Occipital lobe (tissue), 2 donors: Measurements from ENCODE around the gene CELSR3. TPM values are rescaled to one million over a fixed set of nuclear protein-coding genes. Genes with fewer than 3 reads are reported as not detected.

Experiments used
- DNase-seq: peaks from one replicate; lab custom pipeline; 2025; lab: John Stamatoyannopoulos, UW
- total RNA-seq: library from RNA; depleted of rRNA; stranded (reverse); fragments of >200 nt; gene quantifications from one replicate; pipeline ENCODE4 v1.2.3, GENCODE V29; 2014

CELSR3 gene
- total RNA-seq, 1 donor from 2014 or later, result 34.5 TPM

- no peak for DNase-seq
Observed at GRCh38 chr3:48661501-48662144, 1.1 kb downstream of the CELSR3 start.

- no peak for DNase-seq
Observed at GRCh38 chr3:48660800-48661400, 1.8 kb downstream of the CELSR3 start.

GRCh38 chr3:48656841-48657281 lies 5.8 kb downstream of the CELSR3 start:
- no peak for DNase-seq

- DNase-seq, result no peak
Observed at GRCh38 chr3:48656061-48656840, 6.4 kb downstream of the CELSR3 start.

- no peak for DNase-seq
Observed at GRCh38 chr3:48655606-48656005, 7.1 kb downstream of the CELSR3 start.

GRCh38 chr3:48655063-48655462 lies 7.6 kb downstream of the CELSR3 start:
- no peak for DNase-seq

- no peak for DNase-seq
Observed at GRCh38 chr3:48652923-48653715, 9.6 kb downstream of the CELSR3 start.

GRCh38 chr3:48651771-48652170 lies 10.9 kb downstream of the CELSR3 start:
- no peak for DNase-seq

- DNase-seq, result no peak
Observed at GRCh38 chr3:48650723-48651122, 12.0 kb downstream of the CELSR3 start.

GRCh38 chr3:48648188-48648850 lies 14.4 kb downstream of the CELSR3 start:
- DNase-seq, result no peak

GRCh38 chr3:48647714-48648113 lies 15.0 kb downstream of the CELSR3 start:
- DNase-seq, result no peak

- DNase-seq, result no peak
Observed at GRCh38 chr3:48644898-48645760, 17.6 kb downstream of the CELSR3 start.

- no peak for DNase-seq
Observed at GRCh38 chr3:48642605-48643004, 20.1 kb downstream of the CELSR3 start.

GRCh38 chr3:48641396-48641795 lies 21.3 kb downstream of the CELSR3 start:
- DNase-seq, result no peak

- no peak for DNase-seq
Observed at GRCh38 chr3:48639944-48640606, 22.6 kb downstream of the CELSR3 start.

GRCh38 chr3:48637305-48637704 lies 25.4 kb downstream of the CELSR3 start:
- no peak for DNase-seq

- no peak for DNase-seq
Observed at GRCh38 chr3:48636149-48636655, 26.5 kb downstream of the CELSR3 start.

- DNase-seq, result peak; percentile 95
Observed at GRCh38 chr3:48635222-48636021, 27.3 kb downstream of the CELSR3 start, which contains the start of gene SLC26A6. TSS of gene SLC26A6 (minus strand) at chr3:48635461. CDS start at chr3:48635393, 68 bp downstream.
